ENCODE measurements around the gene OR10G7. TPM values are rescaled to one million over a fixed set of nuclear protein-coding genes. Genes with fewer than 3 reads are reported as not detected.

Gene OR10G7
- total RNA-seq, 2 experiments from 2014 or later: not detected

GRCh38 chr11:124012697-124013096 is 28.4 kb downstream of the OR10G7 start, which contains the start of gene OR10G4:
OR10G4 (plus strand) TSS chr11:124012997; CDS start chr11:124015575, 2,578 bp downstream.
- ChIA-PET POLR2A (no interaction called here), CTCF (no interaction called here)
- no peak within 1 kb of the TSS for H3K27ac Mint-ChIP-seq
- DNase-seq (no peak), ATAC-seq (no peak)
- peaks cover 3% of the 10 kb centered on the region for H3K27me3 Mint-ChIP-seq
- intact Hi-C loops (cut with micrococcal nuclease): no loop called here
- no peaks in the 10 kb centered on the region for H3K36me3 Mint-ChIP-seq (ENCODE audit: low read depth)
- H3K4me3 Mint-ChIP-seq: no peak within 1 kb of the TSS
- H3K4me1 Mint-ChIP-seq (ENCODE audit: low read depth): no peaks in the 10 kb centered on the region
- TF ChIP-seq CTCF (IDR thresholded peaks at IDR 0.05): no peak
- H3K9me3 Mint-ChIP-seq: no peaks in the 10 kb centered on the region

GRCh38 chr11:123995119-123995518 is 46.0 kb downstream of the OR10G7 start, which contains the start of gene OR10G6:
OR10G6 (minus strand) TSS chr11:123995161; CDS start chr11:123995161, 0 bp downstream.
- TF ChIP-seq CTCF (IDR thresholded peaks at IDR 0.05): no peak
- Mint-ChIP-seq H3K36me3 (ENCODE audit: low read depth) (no peaks in the 10 kb centered on the region), H3K27ac (no peak within 1 kb of the TSS), H3K4me1 (ENCODE audit: low read depth) (no peaks in the 10 kb centered on the region), H3K4me3 (no peak within 1 kb of the TSS), H3K9me3 (no peaks in the 10 kb centered on the region), H3K27me3 (no peaks in the 10 kb centered on the region)
- CTCF ChIA-PET: no interaction called here
- POLR2A ChIA-PET: no interaction called here
- DNase-seq: no peak
- intact Hi-C loops (cut with micrococcal nuclease): no loop called here
- ATAC-seq: no peak

Other genes with a start within 250 kb of the OR10G7 start
- not detected for gene OR6M1, start 235.0 kb downstream of the OR10G7 start, total RNA-seq
- not detected for gene TMEM225, start 155.7 kb downstream of the OR10G7 start, total RNA-seq
- gene OR8D4, start 139.2 kb downstream of the OR10G7 start, total RNA-seq: not detected
- not detected for gene OR4D5, start 101.7 kb downstream of the OR10G7 start, total RNA-seq
- not detected for gene OR6T1, start 97.5 kb downstream of the OR10G7 start, total RNA-seq
- gene OR10S1, start 63.5 kb downstream of the OR10G7 start, total RNA-seq: not detected
- gene OR10G6, start 46.2 kb downstream of the OR10G7 start, total RNA-seq: not detected
- gene OR10G4, start 28.3 kb downstream of the OR10G7 start, total RNA-seq: not detected
- not detected for gene OR10G9, start 18.3 kb downstream of the OR10G7 start, total RNA-seq
- not detected for gene OR10G8, start 14.5 kb downstream of the OR10G7 start, total RNA-seq
- 1 to 10 TPM; 4.4 TPM for gene VWA5A, start 74.1 kb upstream of the OR10G7 start, total RNA-seq
- gene OR10D3, start 142.0 kb upstream of the OR10G7 start, total RNA-seq: not detected
- not detected for gene OR8G1, start 199.8 kb upstream of the OR10G7 start, total RNA-seq
- gene OR8G5, start 215.1 kb upstream of the OR10G7 start, total RNA-seq: not detected

Data from activated CD8-positive, alpha-beta T cell treated with anti-CD3 and anti-CD28 coated beads for 36 hours (primary cell).